PC-3 (cell line): Measurements from ENCODE around the gene PDCD11.

Source experiments
- CTCF ChIP-seq: fragments of 300-600 bp; sonication (generic); conservative IDR thresholded peaks from 2 replicates; pipeline ENCODE4 v1.5.1; 2017; ENCODE audit warnings: antibody characterized with exemption, low read depth, mild to moderate bottlenecking, low read length
- EZH2 ChIP-seq: fragments of 300-600 bp; sonication (generic); IDR thresholded peaks from one replicate; pipeline ENCODE4 v1.6.1; 2017; ENCODE audit warnings: antibody characterized with exemption, mild to moderate bottlenecking, low read length; ENCODE audit not compliant: unreplicated experiment

DNA sequence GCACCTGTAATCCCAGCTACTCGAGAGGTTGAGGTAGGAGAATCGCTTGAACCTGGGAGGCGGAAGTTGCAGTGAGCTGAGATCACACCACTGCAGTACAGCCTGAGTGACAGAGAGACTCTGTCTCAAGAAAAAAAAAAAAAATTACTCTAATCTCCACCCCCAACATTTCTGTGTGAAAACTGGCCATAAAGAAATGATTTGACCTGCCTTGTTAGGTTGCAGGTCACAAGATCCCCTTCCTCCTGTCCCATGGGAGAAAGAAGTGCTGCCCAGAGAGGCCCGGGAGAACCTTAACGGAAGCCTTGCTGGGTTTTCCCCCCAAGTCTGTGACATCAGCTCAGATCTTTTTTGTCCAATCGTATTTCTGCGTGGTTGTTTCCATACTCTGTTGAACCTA is 71.0 kb downstream of the PDCD11 start:
- no peak for TF ChIP-seq CTCF
- no peak for TF ChIP-seq EZH2
